GM12873 (cell line): Measurements from ENCODE around the gene ZNF865.

ENCODE experiments used
- CTCF ChIP-seq: IDR thresholded peaks from 2 replicates; pipeline ENCODE4 v1.5.1; 2012; ENCODE audit warnings: low read depth, mild to moderate bottlenecking, moderate library complexity, low read length, control low read depth; ENCODE audit not compliant: insufficient read depth; ENCODE audit errors: missing control alignments

ZNF865 gene

GRCh38 chr19:55656988-55657747, 51.7 kb downstream of the ZNF865 start:
- no peak for TF ChIP-seq CTCF

GRCh38 chr19:55658846-55659459, 53.5 kb downstream of the ZNF865 start:
- TF ChIP-seq CTCF = no peak

- no peak for TF ChIP-seq CTCF
Observed at GRCh38 chr19:55659822-55660221, 54.4 kb downstream of the ZNF865 start.

GRCh38 chr19:55660404-55660803, 55.0 kb downstream of the ZNF865 start:
- TF ChIP-seq CTCF = no peak

GRCh38 chr19:55660991-55661390, 55.5 kb downstream of the ZNF865 start:
- no peak for TF ChIP-seq CTCF

- no peak for TF ChIP-seq CTCF
Observed at GRCh38 chr19:55661826-55662225, 56.4 kb downstream of the ZNF865 start.

GRCh38 chr19:55663846-55664536, 58.5 kb downstream of the ZNF865 start:
- no peak for TF ChIP-seq CTCF
